Mucosa of descending colon (tissue), 3 donors: Measurements from ENCODE around the gene OR1S1. TPM values are rescaled to one million over a fixed set of nuclear protein-coding genes. Genes with fewer than 3 reads are reported as not detected.
"Not testable (repeated sequence)": the region's sequence is repeated elsewhere in the genome, so short reads cannot be mapped to it uniquely, and the experiment has no call there.

Source experiments
- ATAC-seq: fragments of 200-7000 bp; cut with Tn5 transposase; one replicate; pipeline ENCODE4 v1.9.1; 2020; ENCODE audit warnings: mild to moderate bottlenecking, moderate library complexity
- DNase-seq, 3 donors: peaks; one replicate each; pipeline ENCODE4 v3.0.0-alpha.2; 2020
- H3K36me3 ChIP-seq: fragments of 200-600 bp; one replicate; pipeline ENCODE4 v1.8.0; 2021; ENCODE audit warnings: low read depth, mild to moderate bottlenecking
- H3K4me1 ChIP-seq: fragments of 200-600 bp; one replicate; pipeline ENCODE4 v1.8.0; 2021; ENCODE audit warnings: low read depth, mild to moderate bottlenecking
- H3K4me3 ChIP-seq: fragments of 200-600 bp; one replicate; pipeline ENCODE4 v1.8.0; 2021; ENCODE audit warnings: mild to moderate bottlenecking
- H3K9me3 ChIP-seq: fragments of 200-600 bp; one replicate; pipeline ENCODE4 v1.8.0; 2021; ENCODE audit warnings: mild to moderate bottlenecking
- CTCF ChIP-seq: fragments of 200-600 bp; IDR thresholded peaks from one replicate; pipeline ENCODE4 v1.8.0; 2022; ENCODE audit warnings: antibody characterized with exemption, mild to moderate bottlenecking
- intact Hi-C, 2 donors: fragments of 100-400 bp; cut with DNase I in 1 of 2; cut with micrococcal nuclease in 1 of 2; formaldehyde crosslinking; loops; one replicate each; pipeline versions ENCODE4 v1.11.0 to v1.11.1; 2022; cut with DNase I, micrococcal nuclease
- long read RNA-seq, 2 donors: library from polyadenylated mRNA; unstranded; transcript quantifications; one replicate each; pipeline ENCODE4 v2.0.0, GENCODE V29; 2019 to 2021
- total RNA-seq, 3 donors: library from RNA; stranded (reverse); fragmentation: NEBNext Ultra II Directional in 2 of 3; extraction: Animal tissue kit (Norgen Biotek cat#: 25700) in 2 of 3; gene quantifications; one replicate each; pipeline versions ENCODE4 v1.2.1 to v1.2.4, GENCODE V29; 2021 to 2023
- donor health status: DM: no; HTN: no; CAD: no; lungs with moderate emphysema.
- donor health status: DM: no; HTN: no; CAD: no.
- donor health status: DM: no; HTN: yes; CAD: no.

The OR1S1 gene
- total RNA-seq, result not detected
- long read RNA-seq, donor 1, result 0 reads
- long read RNA-seq, donor 2, result 0 reads

GRCh38 chr11:58212420-58212819 is at the start of gene OR1S1:
Gene OR1S1, plus strand, starts transcription at chr11:58212720.
- H3K36me3 ChIP-seq, DNase-seq, H3K4me1 ChIP-seq, H3K9me3 ChIP-seq, ATAC-seq, intact Hi-C loops, H3K4me3 ChIP-seq: not testable (repeated sequence)

- ATAC-seq (peak; percentile 79), DNase-seq (peak in 1 of 3 donors; percentile 51)
- Histone ChIP-seq H3K36me3 (no peaks in the 10 kb centered on the region), H3K9me3 (no peaks in the 10 kb centered on the region), H3K4me1 (peaks cover 3% of the 10 kb centered on the region), H3K4me3 (no peak overlapping the region)
- intact Hi-C loops, result no loop called here
- no peak for TF ChIP-seq CTCF
Measured at GRCh38 chr11:58164389-58164788, 48.1 kb upstream of the OR1S1 start.

GRCh38 chr11:58164990-58165389 is 47.5 kb upstream of the OR1S1 start:
- Histone ChIP-seq H3K9me3 (no peaks in the 10 kb centered on the region), H3K4me1 (peaks cover 3% of the 10 kb centered on the region), H3K36me3 (no peaks in the 10 kb centered on the region), H3K4me3 (no peak overlapping the region)
- intact Hi-C loops, result no loop called here
- TF ChIP-seq CTCF, result no peak
- DNase-seq (no peak), ATAC-seq (peak; percentile 5)

- peak in 1 of 3 donors; percentile 15 for DNase-seq
Measured at GRCh38 chr11:58165504-58166106, 46.9 kb upstream of the OR1S1 start.

GRCh38 chr11:58177409-58178054 is 35.0 kb upstream of the OR1S1 start:
- no peaks in the 10 kb centered on the region for H3K4me1 ChIP-seq
- DNase-seq, result no peak
- no peak overlapping the region for H3K4me3 ChIP-seq
- ATAC-seq, result no peak
- intact Hi-C loops, result no loop called here
- H3K36me3 ChIP-seq, result no peaks in the 10 kb centered on the region
- no peak for TF ChIP-seq CTCF
- no peaks in the 10 kb centered on the region for H3K9me3 ChIP-seq

More at GRCh38 chr11:58165504-58166106, 46.9 kb upstream of the OR1S1 start:
- H3K4me1 ChIP-seq, result peaks cover 3% of the 10 kb centered on the region
- no peak for TF ChIP-seq CTCF
- H3K36me3 ChIP-seq, result no peaks in the 10 kb centered on the region
- no peak overlapping the region for H3K4me3 ChIP-seq
- H3K9me3 ChIP-seq, result no peaks in the 10 kb centered on the region
- peak; percentile 87 for ATAC-seq
- intact Hi-C loops, result no loop called here

GRCh38 chr11:58178444-58178843 is 34.1 kb upstream of the OR1S1 start:
- no peak for TF ChIP-seq CTCF
- no peaks in the 10 kb centered on the region for H3K36me3 ChIP-seq
- no peaks in the 10 kb centered on the region for H3K9me3 ChIP-seq
- peak in 1 of 3 donors; percentile 18 for DNase-seq
- intact Hi-C loops, result no loop called here
- no peak overlapping the region for H3K4me3 ChIP-seq
- peak; percentile 86 for ATAC-seq
- no peaks in the 10 kb centered on the region for H3K4me1 ChIP-seq
